ENCODE data around the gene ZMAT5.
"Not testable (repeated sequence)": the region's sequence is repeated elsewhere in the genome, so short reads cannot be mapped to it uniquely, and the experiment has no call there.

ZMAT5 gene

DNA sequence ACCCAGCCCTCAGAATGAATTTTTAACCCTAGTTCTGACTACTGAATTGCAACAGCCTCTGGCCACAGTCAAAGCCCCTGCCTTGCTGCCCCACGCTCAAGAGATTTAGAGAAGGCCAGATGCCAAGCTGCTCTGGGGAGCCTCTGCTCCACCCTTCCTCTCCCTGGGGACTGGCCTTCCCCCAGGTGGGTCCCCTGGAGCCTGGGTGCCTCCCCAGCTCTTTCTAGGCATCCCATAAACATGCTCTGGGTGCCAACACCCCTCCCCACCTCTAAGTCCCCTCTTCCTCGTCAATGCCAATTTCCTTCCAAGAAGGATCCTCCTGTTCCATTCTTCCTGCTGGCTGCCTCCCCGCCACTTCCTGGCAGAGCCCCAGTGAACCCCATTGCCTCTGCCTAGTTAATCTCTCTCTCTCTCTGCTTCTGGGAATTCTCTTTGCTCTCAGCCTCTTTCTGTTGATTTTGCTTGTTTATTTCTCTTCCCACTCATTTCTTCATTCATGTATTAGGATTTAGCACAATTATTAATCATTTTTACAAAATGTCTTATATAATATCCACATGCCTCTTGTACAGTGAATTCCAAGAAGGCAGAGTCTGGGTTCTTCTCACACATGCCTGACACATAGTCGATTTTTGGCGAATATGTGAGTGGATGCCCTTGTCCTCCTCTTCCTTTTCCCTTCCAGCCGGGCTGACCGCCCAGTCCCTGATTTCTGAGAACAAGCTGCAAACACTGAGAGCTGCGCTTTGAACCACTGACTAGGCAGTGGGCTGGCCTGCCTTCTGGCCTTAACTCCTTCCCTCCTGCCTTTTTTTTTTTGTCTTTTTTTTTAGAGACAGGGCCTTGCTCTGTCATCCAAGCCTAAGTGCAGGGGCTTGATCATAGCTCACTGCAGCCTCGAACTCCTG, 17.9 kb upstream of the ZMAT5 start:
- no peak for DNase-seq

GRCh38 chr22:29782061-29782845, 15.4 kb upstream of the ZMAT5 start:
- DNase-seq: no peak

DNA sequence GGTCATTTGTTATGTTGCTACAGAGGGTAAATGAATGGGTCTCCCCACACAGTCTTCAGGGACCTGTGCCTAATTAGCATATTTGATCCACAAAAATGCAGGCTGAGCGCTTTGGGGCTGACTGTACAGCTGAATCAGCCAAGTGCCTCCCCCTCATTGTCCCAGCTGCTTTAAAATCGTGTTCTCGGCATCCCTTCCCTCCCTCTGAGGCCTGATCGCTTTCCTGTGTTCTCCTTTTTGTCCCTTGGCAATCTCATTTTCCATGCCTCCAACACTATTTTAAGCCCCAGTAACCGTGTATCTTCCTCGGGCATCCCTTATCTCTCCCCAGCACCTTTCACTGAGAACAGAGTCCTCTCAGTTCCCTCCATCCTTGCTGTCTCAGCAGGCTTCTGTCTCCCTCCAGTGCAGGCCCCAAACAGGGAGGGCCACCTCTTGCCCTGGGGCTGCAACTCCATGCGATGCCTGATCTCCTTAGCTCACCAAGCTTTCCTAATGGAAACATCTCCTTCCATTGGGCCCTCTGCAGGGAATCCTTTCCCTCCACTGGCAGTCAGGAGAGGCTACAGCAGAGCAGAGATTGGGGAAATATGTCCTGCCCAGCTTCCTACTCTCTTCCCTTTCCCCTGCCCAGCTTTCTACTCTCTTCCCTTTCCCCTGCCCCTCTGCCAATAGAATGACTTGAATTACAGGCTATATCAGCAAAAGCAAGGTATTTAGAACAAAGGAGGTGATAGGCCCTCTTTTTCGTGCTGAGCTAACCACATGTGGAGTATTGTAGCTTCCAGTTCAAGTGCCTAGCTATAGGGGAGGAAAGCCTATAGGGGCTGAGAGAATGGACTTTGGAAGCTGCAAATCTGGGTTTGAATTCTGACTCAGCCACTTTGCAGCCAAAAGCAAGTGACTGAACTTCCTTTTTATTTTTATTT, 14.2 kb upstream of the ZMAT5 start:
- DNase-seq: no peak

- DNase-seq: no peak
These were observed 13.4 kb upstream of the ZMAT5 start for GRCh38 chr22:29780220-29780619.

DNA sequence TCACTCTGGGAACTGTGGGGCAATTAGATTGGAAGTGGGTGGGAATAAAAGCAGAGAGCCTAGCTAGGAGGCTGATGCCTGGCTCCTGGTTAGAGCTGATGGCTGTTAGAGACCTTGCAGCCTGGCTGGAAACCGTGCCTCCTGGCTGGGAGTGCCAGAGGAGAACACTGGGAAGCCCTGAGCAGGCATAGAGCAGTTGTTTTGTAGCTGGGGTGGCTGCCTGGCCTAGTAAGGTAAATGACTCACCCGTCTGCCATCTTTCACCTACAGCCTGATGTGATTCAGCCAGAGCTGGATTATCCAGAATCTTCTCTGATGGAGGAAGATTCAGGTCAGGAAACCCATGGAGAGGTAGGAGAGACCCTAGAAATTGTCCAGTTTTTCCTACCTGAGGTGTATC, 6.4 kb upstream of the ZMAT5 start:
- DNase-seq: no peak

DNA sequence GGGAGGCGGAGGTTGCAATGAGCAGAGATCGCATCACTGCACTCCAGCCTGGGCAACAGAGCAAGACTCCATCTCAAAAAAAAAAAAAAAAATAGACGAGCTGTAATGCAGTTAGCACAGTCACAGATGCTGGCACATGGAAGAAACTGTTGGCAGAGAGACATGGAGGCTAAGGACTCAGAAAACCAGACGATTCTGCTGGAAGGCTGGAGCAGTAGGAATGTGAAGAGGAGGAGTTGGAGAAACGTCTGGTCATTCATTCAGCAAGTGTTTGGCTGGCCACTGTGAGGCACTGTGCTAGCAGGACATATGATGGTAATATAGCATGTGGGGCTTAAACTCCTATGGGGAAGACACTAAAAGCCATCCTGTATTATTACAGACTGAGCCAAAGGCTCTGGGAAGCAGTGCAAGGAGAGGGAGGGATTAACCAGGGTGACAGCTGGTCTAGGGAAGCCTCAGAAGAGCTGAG, 5.4 kb upstream of the ZMAT5 start:
- DNase-seq: no peak

DNA sequence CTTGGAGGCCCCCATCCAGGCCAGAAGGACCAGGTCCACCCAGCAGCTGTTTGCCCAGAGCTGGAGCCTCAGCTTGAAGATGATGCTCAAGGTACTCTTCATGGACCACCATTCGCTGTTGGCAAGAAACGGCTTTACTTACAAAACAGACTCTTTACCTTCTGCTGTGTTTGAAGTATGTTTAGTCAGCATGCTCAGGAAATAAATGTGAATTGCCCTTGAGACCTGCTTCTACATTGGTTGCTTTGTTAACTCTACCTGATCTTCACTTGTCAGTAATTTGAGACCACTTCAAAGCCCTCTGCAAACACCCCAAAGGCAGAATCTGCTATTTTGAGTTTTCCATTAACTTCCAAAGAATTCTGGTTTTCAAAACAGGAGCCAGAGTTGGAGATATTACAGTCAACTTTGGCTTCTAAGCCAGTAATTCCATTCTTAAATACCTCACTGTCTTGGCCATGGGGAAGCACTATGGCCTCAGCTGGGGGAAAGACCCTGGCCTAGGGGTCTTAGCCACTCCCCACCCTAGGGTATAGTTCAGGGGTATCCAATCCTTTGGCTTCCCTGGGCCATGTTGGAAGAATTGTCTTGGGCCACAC, 3.0 kb upstream of the ZMAT5 start:
- DNase-seq: no peak

- no peak for DNase-seq
These were observed 1.4 kb upstream of the ZMAT5 start for GRCh38 chr22:29768052-29768693.

DNA sequence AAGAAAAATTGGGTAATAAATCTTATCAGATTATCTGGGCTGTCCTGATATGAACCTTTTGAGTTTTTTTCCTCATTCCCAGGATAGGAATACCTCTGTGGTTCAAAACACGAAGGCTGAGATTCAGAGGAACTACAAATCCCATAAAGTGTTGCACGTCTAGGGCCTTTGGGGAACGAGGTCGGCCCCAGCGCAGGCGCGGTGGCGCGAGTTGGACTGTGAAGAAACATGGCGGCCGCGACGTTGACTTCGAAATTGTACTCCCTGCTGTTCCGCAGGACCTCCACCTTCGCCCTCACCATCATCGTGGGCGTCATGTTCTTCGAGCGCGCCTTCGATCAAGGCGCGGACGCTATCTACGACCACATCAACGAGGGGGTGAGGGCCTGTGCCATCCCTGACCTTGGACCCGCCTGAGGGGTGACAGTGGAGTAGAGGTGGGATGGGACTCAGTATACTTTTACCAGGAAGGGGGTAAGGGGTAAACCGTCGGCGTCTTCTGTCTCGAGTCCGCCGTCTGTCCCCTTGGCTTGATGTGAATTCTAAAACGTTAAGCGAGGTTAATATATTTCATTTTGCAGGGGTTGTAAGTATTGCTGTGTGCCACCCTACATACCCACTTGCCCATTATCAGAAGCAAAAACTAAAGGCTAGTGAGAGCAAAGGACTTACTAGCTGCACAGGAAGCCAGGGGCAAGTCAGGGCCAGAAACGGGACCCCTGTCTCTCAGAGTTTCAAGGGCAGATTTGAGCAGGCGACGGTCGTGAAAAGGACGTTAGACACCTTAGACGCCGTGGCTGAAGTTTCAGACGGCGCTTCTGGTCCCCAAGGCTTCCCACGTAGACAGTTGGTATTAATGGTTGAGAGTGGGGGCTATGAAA, 604 bp upstream of the ZMAT5 start, which contains the start of gene UQCR10:
TSS of gene UQCR10 (plus strand) at position 199 of the 881 bp plus-strand sequence. CDS start at position 229, 30 bp downstream.
- peak; percentile 85 for DNase-seq

- no peak for DNase-seq
These were observed 739 bp downstream of the ZMAT5 start for GRCh38 chr22:29765905-29766631.

GRCh38 chr22:29762263-29762662, 4.5 kb downstream of the ZMAT5 start:
- DNase-seq: peak; percentile 30

GRCh38 chr22:29758959-29759358, 7.8 kb downstream of the ZMAT5 start:
- no peak for DNase-seq

DNA sequence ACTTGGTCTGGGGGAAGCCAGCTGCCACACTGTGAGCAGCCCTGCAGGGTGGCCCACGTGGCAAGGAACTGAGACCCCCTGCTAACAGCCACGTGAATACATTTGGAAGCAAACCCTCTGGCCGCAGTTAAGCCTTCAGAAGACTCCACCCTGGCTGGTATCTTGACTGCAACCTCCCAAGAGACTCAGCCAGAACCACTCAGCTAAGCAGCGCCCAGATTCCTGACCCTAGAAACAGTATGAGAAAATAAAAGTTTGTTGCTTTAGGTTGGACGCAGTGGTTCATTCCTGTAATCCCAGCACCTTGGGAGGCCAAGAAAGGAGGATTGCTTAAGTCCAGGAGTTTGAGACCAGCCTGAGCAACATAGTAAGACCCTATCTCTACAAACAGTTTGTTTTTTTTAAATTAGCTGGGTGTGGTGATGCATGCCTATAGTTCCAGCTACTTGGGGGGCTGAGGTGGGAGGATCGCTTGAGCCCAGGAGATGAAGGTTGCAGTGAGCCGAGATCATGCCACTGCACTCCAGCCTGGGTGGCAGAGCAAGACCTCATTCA, 8.7 kb downstream of the ZMAT5 start:
- DNase-seq: no peak

- DNase-seq: no peak
These were observed 9.7 kb downstream of the ZMAT5 start for GRCh38 chr22:29757096-29757495.

GRCh38 chr22:29756341-29756740, 10.5 kb downstream of the ZMAT5 start:
- no peak for DNase-seq

- no peak for DNase-seq
These were observed 10.9 kb downstream of the ZMAT5 start for GRCh38 chr22:29755889-29756288.

DNA sequence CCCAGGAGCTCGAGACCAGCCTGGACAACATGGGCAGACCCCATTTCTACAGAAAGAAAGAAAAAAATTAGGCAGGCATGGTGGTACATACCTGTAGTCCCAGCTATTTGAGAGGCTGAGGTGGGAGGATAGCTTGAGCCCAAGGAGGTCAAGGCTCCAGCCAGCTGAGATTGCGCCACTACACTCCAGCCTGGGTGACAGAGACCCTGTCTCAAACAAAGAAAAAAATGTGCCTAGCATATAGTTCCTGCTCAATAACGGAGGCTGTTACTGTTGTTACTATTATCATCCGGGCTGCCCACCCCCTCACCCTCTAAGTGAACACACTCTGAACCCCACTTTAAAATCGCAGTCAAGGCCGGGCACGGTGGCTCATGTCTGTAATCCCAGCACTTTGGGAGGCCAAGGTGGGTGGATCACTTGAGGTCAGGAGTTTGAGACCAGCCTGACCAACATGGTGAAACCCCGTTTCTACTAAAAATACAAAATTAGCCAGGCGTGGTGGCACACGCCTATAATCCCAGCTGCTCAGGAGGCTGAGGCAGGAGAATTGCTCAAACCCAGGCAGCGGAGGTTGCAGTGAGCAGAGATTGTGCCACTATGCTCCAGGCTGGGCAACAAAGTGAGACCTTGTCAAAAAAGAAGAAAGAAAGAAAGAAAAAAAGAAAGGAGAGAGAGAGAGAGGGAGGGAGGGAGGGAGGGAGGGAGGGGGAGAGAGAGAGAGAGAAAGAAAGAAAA, 12.0 kb downstream of the ZMAT5 start:
- not testable (repeated sequence) for DNase-seq

DNA sequence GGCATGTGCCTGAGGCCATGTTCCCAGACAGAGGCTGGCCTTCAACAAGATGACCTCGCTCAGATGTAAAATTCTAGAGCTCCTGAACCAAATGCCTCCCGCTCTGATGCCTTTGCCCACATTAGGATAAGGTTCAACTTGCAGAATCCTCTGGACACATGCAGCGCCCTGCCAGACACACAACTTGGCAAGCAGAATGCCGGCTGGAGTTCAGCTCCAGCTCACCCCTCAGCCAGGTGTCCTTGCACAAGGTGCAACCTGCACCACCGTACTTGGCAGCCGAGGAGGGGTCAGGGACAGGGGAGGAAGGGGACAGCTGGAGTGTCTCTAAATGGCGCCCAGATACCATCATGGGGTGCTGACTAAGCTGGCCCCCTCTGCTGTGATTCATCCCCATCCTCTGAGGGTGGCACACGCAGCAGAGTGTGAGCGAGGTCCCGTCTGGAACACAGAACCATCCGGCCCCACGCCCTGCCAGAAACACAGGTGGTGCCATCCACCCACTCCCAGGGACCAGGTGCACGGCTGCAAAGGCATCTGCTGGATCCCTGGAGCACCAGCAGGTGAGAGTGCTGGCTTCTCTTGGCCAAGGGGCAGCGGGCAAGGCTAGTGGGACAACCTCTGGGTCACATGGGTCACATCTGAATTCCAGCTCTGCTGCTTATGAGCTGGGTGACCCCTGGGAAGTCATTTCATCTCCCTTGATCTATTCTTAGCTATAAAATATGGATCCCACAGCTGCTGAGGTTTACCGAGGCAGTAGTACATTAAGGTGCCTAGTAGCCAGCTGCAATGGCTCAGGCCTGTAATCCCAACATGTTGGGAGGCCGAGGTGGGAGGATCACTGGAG, 12.8 kb downstream of the ZMAT5 start:
- no peak for DNase-seq
